ENCODE data around the gene CFAP77. TPM values are rescaled to one million over a fixed set of nuclear protein-coding genes. Genes with fewer than 3 reads are reported as not detected.

CFAP77 gene
- total RNA-seq, 2 experiments from 2014 or later, result not detected

DNA sequence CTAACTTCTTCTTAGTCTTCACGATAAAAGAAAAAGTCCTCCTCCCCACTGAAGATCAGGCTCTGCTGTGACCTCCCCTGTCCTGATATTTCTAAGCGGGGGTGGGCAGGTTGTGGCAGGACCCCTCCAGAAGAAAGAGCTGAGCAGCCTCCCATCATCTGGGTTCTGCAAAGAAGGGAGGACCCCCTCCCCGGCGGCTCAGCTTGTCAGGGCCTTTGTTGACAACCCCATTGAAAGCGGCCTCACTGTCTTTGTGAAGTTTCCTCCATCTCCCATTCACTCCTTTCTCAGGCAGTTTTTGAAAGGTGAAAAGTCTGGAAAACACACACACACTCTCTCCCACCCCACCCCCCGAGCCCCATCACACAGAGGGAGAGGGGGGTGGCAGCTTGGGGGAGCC is 146.2 kb downstream of the CFAP77 start:
- TF ChIP-seq, protein P1, sequence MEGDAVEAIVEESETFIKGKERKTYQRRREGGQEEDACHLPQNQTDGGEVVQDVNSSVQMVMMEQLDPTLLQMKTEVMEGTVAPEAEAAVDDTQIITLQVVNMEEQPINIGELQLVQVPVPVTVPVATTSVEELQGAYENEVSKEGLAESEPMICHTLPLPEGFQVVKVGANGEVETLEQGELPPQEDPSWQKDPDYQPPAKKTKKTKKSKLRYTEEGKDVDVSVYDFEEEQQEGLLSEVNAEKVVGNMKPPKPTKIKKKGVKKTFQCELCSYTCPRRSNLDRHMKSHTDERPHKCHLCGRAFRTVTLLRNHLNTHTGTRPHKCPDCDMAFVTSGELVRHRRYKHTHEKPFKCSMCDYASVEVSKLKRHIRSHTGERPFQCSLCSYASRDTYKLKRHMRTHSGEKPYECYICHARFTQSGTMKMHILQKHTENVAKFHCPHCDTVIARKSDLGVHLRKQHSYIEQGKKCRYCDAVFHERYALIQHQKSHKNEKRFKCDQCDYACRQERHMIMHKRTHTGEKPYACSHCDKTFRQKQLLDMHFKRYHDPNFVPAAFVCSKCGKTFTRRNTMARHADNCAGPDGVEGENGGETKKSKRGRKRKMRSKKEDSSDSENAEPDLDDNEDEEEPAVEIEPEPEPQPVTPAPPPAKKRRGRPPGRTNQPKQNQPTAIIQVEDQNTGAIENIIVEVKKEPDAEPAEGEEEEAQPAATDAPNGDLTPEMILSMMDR (IDR thresholded peaks at IDR 0.05), result no peak
- Mint-ChIP-seq H3K36me3 (ENCODE audit: low read depth) (no peaks in the 10 kb centered on the region), H3K4me1 (ENCODE audit: low read depth) (no peaks in the 10 kb centered on the region), H3K27me3 (peaks cover 10% of the 10 kb centered on the region), H3K27ac (no peak overlapping the region), H3K9me3 (no peaks in the 10 kb centered on the region), H3K4me3 (no peak overlapping the region)
- ChIA-PET POLR2A (no interaction called here), CTCF (no interaction called here)
- no peak for ATAC-seq
- DNase-seq, result no peak
- intact Hi-C loops (cut with micrococcal nuclease), result no loop called here

GRCh38 chr9:132556714-132557113 is 146.7 kb downstream of the CFAP77 start:
- ATAC-seq (no peak), DNase-seq (no peak)
- no peaks in the 10 kb centered on the region for H3K36me3 Mint-ChIP-seq (ENCODE audit: low read depth)
- no peaks in the 10 kb centered on the region for H3K9me3 Mint-ChIP-seq
- H3K4me3 Mint-ChIP-seq, result no peak overlapping the region
- POLR2A ChIA-PET, result no interaction called here
- TF ChIP-seq, protein P1 (IDR thresholded peaks at IDR 0.05), result no peak
- H3K27me3 Mint-ChIP-seq, result peaks cover 12% of the 10 kb centered on the region
- CTCF ChIA-PET, result no interaction called here
- H3K27ac Mint-ChIP-seq, result no peak overlapping the region
- H3K4me1 Mint-ChIP-seq (ENCODE audit: low read depth), result no peaks in the 10 kb centered on the region
- intact Hi-C loops (cut with micrococcal nuclease), result no loop called here

DNA sequence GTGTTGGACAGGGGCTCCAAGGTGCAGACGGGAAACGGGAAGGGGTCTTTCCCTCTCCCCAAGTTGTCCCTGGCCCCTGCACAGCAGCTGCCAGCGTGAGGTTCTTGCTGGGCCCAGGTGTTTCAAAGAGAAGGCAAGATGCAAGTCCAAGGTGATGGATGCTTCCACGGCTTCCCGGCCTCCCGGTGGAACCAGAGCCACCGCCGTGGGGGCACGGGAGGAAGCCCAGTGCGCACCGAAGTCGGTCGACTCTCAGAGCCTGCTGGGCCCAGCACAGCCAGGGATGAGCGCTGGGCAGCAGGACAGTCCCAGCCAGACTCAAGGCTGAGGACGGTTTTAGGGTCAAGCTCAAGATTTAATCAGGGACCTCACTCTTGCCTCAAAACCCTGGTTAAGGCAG is 147.1 kb downstream of the CFAP77 start:
- ATAC-seq (no peak), DNase-seq (no peak)
- intact Hi-C loops (cut with micrococcal nuclease), result no loop called here
- peaks cover 16% of the 10 kb centered on the region for H3K27me3 Mint-ChIP-seq
- POLR2A ChIA-PET, result interaction anchor here (0.6 kb wide), 1 partner anchor 730 kb away, joined by 5 read pairs; no protein-coding TSS in a partner anchor
- no peak overlapping the region for H3K4me3 Mint-ChIP-seq
- TF ChIP-seq, protein P1 (IDR thresholded peaks at IDR 0.05), result no peak
- H3K36me3 Mint-ChIP-seq (ENCODE audit: low read depth), result no peaks in the 10 kb centered on the region
- H3K9me3 Mint-ChIP-seq, result no peaks in the 10 kb centered on the region
- H3K4me1 Mint-ChIP-seq (ENCODE audit: low read depth), result no peaks in the 10 kb centered on the region
- no peak overlapping the region for H3K27ac Mint-ChIP-seq
- CTCF ChIA-PET, result no interaction called here

DNA sequence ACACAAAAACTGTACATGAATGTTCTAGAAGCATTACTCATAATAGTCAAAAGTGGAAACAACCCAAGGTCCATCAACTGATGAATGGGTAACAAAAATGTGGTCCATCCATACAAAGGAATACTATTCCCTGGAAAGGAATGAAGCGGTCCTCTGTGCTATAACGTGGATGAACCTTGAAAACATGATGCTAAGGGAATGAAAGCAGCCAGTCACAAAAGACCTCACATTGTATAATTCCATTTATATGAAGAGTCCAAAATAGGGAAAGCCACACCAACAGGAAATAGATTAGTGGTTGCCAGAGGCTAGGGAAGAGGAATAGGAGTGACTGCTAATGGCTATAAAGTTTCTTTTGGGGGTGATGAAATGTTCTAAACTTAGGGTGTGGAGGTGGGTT is 149.7 kb downstream of the CFAP77 start:
- TF ChIP-seq, protein P1 (IDR thresholded peaks at IDR 0.05), result no peak
- Mint-ChIP-seq H3K27ac (no peak overlapping the region), H3K4me1 (ENCODE audit: low read depth) (no peaks in the 10 kb centered on the region), H3K9me3 (no peaks in the 10 kb centered on the region), H3K27me3 (peaks cover 25% of the 10 kb centered on the region), H3K4me3 (no peak overlapping the region), H3K36me3 (ENCODE audit: low read depth) (no peaks in the 10 kb centered on the region)
- no peak for DNase-seq
- ChIA-PET POLR2A (no interaction called here), CTCF (interaction anchor here (1.1 kb wide), 1 partner anchor 15 kb away, joined by 8 read pairs; no protein-coding TSS in a partner anchor)
- ATAC-seq, result no peak
- intact Hi-C loops (cut with micrococcal nuclease), result no loop called here

DNA sequence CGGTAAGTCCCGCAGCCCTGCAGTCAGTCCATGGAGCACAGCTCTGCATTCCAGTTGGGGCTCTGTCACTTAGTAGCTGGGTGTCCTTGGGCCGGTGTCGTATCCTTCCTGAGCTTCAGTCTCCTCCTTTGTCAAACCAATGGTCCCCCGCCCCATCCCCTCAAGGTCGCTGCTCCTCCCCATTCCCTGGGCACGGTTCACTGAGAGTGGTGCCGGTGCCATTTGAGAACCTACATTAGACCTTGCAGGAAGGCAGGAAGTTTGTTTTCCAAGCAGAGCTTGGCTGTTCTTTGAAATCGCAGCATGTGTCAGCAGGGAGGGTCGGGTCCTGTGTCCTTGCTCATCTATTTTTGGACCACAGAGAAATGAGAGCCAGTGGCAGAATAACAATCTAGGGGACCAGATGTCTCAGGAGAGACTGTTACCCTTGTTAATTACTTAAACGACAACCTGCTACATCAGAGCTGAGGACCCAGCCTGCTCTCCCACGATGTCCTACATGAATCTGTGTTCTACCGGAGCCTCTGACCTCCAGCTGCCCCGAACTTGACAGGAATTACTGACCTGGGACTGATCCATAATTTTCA is 150.7 kb downstream of the CFAP77 start:
- H3K9me3 Mint-ChIP-seq, result no peaks in the 10 kb centered on the region
- ATAC-seq (no peak), DNase-seq (no peak)
- intact Hi-C loops (cut with micrococcal nuclease), result no loop called here
- TF ChIP-seq, protein P1 (IDR thresholded peaks at IDR 0.05), result no peak
- H3K4me1 Mint-ChIP-seq (ENCODE audit: low read depth), result no peaks in the 10 kb centered on the region
- CTCF ChIA-PET, result interaction anchor here (1.1 to 1.4 kb wide), 2 partner anchors 14 to 53 kb away, joined by 3 to 8 read pairs; no protein-coding TSS in a partner anchor
- no peak overlapping the region for H3K27ac Mint-ChIP-seq
- POLR2A ChIA-PET, result no interaction called here
- no peaks in the 10 kb centered on the region for H3K36me3 Mint-ChIP-seq (ENCODE audit: low read depth)
- no peak overlapping the region for H3K4me3 Mint-ChIP-seq
- H3K27me3 Mint-ChIP-seq, result peaks cover 26% of the 10 kb centered on the region

Data from activated CD8-positive, alpha-beta T cell treated with anti-CD3 and anti-CD28 coated beads for 36 hours (primary cell).